K562 treated with DMSO at 1 percent for 24 hours (cell line): ENCODE results near the gene TNFRSF25. TPM values are rescaled to one million over a fixed set of nuclear protein-coding genes. Genes with fewer than 3 reads are reported as not detected.

Experiments
- total RNA-seq: library from RNA; unstranded; fragments of 300-600 nt; gene quantifications from 2 replicates; pipeline ENCODE4 v1.2.3, GENCODE V29; 2022; ENCODE audit warnings: low read depth; ENCODE audit not compliant: insufficient read depth

The TNFRSF25 gene, protein sequence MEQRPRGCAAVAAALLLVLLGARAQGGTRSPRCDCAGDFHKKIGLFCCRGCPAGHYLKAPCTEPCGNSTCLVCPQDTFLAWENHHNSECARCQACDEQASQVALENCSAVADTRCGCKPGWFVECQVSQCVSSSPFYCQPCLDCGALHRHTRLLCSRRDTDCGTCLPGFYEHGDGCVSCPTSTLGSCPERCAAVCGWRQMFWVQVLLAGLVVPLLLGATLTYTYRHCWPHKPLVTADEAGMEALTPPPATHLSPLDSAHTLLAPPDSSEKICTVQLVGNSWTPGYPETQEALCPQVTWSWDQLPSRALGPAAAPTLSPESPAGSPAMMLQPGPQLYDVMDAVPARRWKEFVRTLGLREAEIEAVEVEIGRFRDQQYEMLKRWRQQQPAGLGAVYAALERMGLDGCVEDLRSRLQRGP
- total RNA-seq = 1.1 TPM in 1 of 2 replicates, not detected in the other

DNA sequence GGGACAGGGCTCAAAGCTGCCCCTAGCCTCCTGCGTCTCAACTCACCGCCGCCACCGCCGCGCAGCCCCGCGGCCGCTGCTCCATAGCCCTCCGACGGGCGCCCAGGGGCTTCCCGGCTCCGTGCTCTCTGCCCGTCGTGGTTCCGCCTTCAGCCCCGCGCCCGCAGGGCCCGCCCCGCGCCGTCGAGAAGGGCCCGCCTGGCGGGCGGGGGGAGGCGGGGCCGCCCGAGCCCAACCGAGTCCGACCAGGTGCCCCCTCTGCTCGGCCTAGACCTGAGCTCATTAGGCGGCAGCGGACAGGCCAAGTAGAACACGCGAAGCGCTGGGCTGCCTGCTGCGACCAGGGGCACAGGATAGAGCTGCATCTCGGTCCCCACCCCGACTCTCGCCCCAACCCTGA, at the start of gene TNFRSF25:
TSS of gene TNFRSF25 (minus strand) at position 151 of the 400 bp plus-strand sequence. CDS start at position 85, 66 bp downstream.

DNA sequence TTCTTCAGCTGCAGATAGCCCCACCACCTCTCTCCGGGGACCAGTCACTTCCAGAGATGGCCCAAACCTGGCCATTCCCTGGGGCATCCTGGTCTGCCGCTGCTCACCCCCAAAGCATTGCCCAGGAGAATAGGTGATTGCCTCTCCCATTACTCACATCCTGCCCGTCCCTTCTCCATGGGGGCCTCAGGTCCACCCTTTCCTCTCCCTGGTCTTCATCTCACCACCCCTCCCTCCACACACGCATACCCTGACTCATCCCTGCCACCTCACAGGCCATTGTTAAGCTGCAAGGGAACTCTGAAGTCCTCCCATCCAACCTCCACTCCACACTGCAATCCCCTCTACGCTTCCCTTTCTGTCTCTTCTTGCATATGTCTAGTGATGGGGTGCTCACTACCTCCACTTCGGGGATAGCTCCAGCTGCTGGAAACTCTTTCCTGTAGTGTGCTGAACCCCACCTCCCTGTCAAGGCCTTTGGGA, 25.5 kb upstream of the TNFRSF25 start, which contains the start of gene PLEKHG5:
TSS of gene PLEKHG5 (minus strand) at position 188 of the 483 bp plus-strand sequence. CDS start 14,096 bp downstream, outside the sequence.

DNA sequence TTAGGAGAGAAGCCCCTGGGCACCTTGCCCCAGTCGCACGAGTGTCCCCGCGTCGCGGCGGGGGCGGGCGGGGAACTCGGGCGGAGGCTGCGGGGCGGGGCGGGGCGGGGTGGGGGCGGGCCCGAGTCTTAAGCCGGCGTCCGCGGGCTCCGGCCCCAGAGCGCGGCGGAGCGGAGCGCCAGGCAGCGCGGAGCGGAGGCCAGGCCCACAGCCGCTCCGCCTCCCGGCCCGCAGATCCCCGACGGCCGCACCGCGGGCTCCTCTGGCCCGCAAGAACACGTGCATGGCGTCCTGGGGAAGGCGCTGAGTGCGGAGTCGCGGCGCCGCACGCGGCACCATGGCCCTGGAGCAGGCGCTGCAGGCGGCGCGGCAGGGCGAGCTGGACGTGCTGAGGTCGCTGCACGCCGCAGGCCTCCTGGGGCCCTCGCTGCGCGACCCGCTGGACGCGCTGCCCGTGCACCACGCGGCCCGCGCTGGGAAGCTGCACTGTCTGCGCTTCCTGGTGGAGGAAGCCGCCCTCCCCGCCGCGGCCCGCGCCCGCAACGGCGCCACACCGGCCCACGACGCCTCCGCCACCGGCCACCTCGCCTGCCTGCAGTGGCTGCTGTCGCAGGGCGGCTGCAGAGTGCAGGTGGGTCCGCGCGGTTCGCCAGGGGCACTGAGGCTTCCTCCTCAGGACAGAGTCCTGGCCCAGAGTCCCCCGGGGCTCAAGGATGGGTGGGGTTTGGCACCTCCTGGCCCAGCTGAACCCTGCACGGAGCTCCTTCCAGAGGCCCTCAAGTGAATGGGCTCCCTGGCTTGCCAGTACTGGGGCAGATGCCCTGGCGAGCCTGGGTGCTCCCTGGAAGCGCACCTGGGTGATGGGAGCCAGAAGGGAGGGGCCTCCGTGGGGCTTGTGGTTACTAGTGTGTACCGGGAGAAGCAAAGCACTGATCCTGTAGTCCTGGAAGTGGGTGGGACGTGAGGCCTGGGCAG, 41.1 kb downstream of the TNFRSF25 start, which contains the start of gene ESPN:
TSS of gene ESPN (plus strand) at position 158 of the 975 bp plus-strand sequence. CDS start at position 338, 180 bp downstream.

DNA sequence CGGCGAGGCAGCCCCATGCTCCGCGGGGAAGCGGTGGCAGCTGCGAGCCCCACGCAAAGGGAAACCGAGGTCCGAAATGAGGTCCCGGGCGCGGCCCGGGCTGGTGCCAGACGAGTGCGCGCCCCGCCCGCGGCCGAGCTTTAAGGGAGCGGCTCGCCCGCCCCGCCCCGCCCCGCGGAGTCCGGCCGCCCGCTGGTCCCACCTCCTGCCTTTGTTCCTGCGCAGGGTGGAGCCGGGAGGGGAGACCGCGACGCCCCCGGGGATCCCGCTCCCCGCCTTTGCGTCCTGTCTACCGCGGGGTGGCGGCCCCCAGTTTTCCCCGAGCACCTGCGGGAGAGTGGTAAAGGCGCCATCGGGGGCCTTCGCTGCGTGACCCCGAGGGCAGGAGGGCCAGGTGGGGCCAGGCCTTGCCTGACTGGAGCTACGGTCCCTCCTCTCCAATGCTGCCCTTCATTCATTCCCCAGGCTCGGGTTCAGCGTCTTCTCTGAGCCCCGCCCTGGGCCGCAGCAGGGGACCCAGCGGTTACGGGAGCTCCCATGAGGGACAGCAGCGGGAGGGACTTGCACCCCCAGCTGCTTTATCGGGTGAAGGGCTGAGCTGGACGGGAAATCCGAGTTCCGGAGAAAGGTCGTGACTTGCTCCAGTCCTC, 46.0 kb downstream of the TNFRSF25 start, which contains the start of gene HES2:
TSS of gene HES2 (minus strand) at position 116 of the 650 bp plus-strand sequence. CDS start at position 17, 99 bp downstream.

Other genes with a start within 250 kb of the TNFRSF25 start
- 54.5 and 57.7 TPM in 2 replicates for gene ICMT, start 230.2 kb downstream of the TNFRSF25 start, total RNA-seq
- not detected in 2 replicates for gene HES3, start 222.0 kb downstream of the TNFRSF25 start, total RNA-seq
- gene GPR153, start 205.1 kb downstream of the TNFRSF25 start, total RNA-seq = 3.0 and 3.2 TPM in 2 replicates
- 86.2 and 97.4 TPM in 2 replicates for gene ACOT7, start 72.4 kb downstream of the TNFRSF25 start, total RNA-seq
- not detected in 2 replicates for gene HES2, start 46.3 kb downstream of the TNFRSF25 start, total RNA-seq
- 4.8 and 7.7 TPM in 2 replicates for gene ESPN, start 41.4 kb downstream of the TNFRSF25 start, total RNA-seq
- 0.09 TPM in 1 of 2 replicates, not detected in the other for gene PLEKHG5, start 25.5 kb upstream of the TNFRSF25 start, total RNA-seq
- 8.0 and 12.9 TPM in 2 replicates for gene NOL9, start 88.3 kb upstream of the TNFRSF25 start, total RNA-seq
- gene TAS1R1, start 89.1 kb upstream of the TNFRSF25 start, total RNA-seq = 0.29 and 0.52 TPM in 2 replicates
- gene ZBTB48, start 113.8 kb upstream of the TNFRSF25 start, total RNA-seq = 79.8 and 80.2 TPM in 2 replicates
- gene KLHL21, start 136.7 kb upstream of the TNFRSF25 start, total RNA-seq = 91.9 and 95.6 TPM in 2 replicates
- 22.4 and 24.6 TPM in 2 replicates for gene PHF13, start 147.6 kb upstream of the TNFRSF25 start, total RNA-seq
- gene THAP3, start 158.7 kb upstream of the TNFRSF25 start, total RNA-seq = 39.9 and 42.9 TPM in 2 replicates
- gene DNAJC11, start 235.6 kb upstream of the TNFRSF25 start, total RNA-seq = 31.7 and 38.1 TPM in 2 replicates